Naive B cell (primary cell): ENCODE data around the gene TEAD1. TPM values are rescaled to one million over a fixed set of nuclear protein-coding genes. Genes with fewer than 3 reads are reported as not detected.
"Not testable (repeated sequence)": the region's sequence is repeated elsewhere in the genome, so short reads cannot be mapped to it uniquely, and the experiment has no call there.

ENCODE experiments used
- ATAC-seq, 2 donors: fragments of 150-1000 bp; cut with Tn5 transposase; 2 replicates each; pipeline ENCODE4 v1.10.0; 2021; ENCODE audit warnings: low read depth in 2 of 2, mild to moderate bottlenecking in 2 of 2, moderate library complexity in 2 of 2
- DNase-seq: peaks from one replicate; pipeline ENCODE4 v3.0.0; 2022
- H3K27ac Mint-ChIP-seq, 6 donors: one replicate each; pipeline ENCODE4 v1.8.0; 2020 to 2022; ENCODE audit warnings: mild to moderate bottlenecking in 6 of 6, mixed read lengths in 6 of 6, moderate library complexity in 5 of 6, inconsistent platforms in 2 of 6
- H3K27me3 Mint-ChIP-seq, 3 donors: one replicate each; pipeline ENCODE4 v1.8.0; 2021 to 2022; ENCODE audit warnings: mixed read lengths in 3 of 3, mild to moderate bottlenecking in 1 of 3
- H3K36me3 Mint-ChIP-seq, 2 donors: one replicate each; pipeline ENCODE4 v1.8.0; 2020 to 2022; ENCODE audit warnings: mixed read lengths in 2 of 2, inconsistent platforms in 1 of 2, mild to moderate bottlenecking in 1 of 2
- H3K4me1 Mint-ChIP-seq, 3 donors: one replicate each; pipeline ENCODE4 v1.8.0; 2020 to 2022; ENCODE audit warnings: mixed read lengths in 3 of 3, inconsistent platforms in 1 of 3, mild to moderate bottlenecking in 1 of 3, moderate library complexity in 1 of 3
- H3K4me3 Mint-ChIP-seq, 8 donors: one replicate each; pipeline ENCODE4 v1.8.0; 2020 to 2022; ENCODE audit warnings: mild to moderate bottlenecking in 8 of 8, mixed read lengths in 8 of 8, moderate library complexity in 8 of 8, inconsistent platforms in 2 of 8
- H3K9me3 Mint-ChIP-seq, 7 donors: one replicate each; pipeline ENCODE4 v1.8.0; 2020 to 2022; ENCODE audit warnings: mixed read lengths in 7 of 7, mild to moderate bottlenecking in 5 of 7, inconsistent platforms in 2 of 7, moderate library complexity in 1 of 7
- polyA plus RNA-seq, 6 donors: library from polyadenylated mRNA; unstranded; fragments of 300-500 nt; fragmentation: Illumina TruSeq; gene quantifications; one replicate each; pipeline ENCODE4 v1.2.3, GENCODE V29; 2021; ENCODE audit warnings: low read depth in 6 of 6

Gene TEAD1
- polyA plus RNA-seq, 6 donors from 2014 or later: not detected

- H3K4me1 Mint-ChIP-seq: no peaks in the 10 kb centered on the region
- H3K4me3 Mint-ChIP-seq: no peak overlapping the region
- no peaks in the 10 kb centered on the region for H3K36me3 Mint-ChIP-seq
- no peak overlapping the region for H3K27ac Mint-ChIP-seq
- peaks cover 7 to 8% (median 7%) of the 10 kb centered on the region in 3 donors for H3K27me3 Mint-ChIP-seq
- DNase-seq (no peak), ATAC-seq (no peak)
- peaks cover 0 to 4% (median 0%) of the 10 kb centered on the region in 7 donors for H3K9me3 Mint-ChIP-seq
Observed at GRCh38 chr11:12746593-12747097, 72.4 kb downstream of the TEAD1 start.

GRCh38 chr11:12748561-12748960 lies 74.3 kb downstream of the TEAD1 start:
- ATAC-seq (no peak), DNase-seq (no peak)
- peaks cover 0 to 4% (median 0%) of the 10 kb centered on the region in 7 donors for H3K9me3 Mint-ChIP-seq
- H3K4me3 Mint-ChIP-seq: no peak overlapping the region
- H3K4me1 Mint-ChIP-seq: no peaks in the 10 kb centered on the region
- H3K27ac Mint-ChIP-seq: no peak overlapping the region
- H3K36me3 Mint-ChIP-seq: no peaks in the 10 kb centered on the region
- H3K27me3 Mint-ChIP-seq: peaks cover 7 to 10% (median 8%) of the 10 kb centered on the region in 3 donors

- DNase-seq: no peak
- H3K27me3 Mint-ChIP-seq: peaks cover 7 to 8% (median 8%) of the 10 kb centered on the region in 3 donors
- H3K36me3 Mint-ChIP-seq: no peaks in the 10 kb centered on the region
- no peaks in the 10 kb centered on the region for H3K4me1 Mint-ChIP-seq
- no peak overlapping the region for H3K4me3 Mint-ChIP-seq
- peaks cover 0 to 4% (median 0%) of the 10 kb centered on the region in 7 donors for H3K9me3 Mint-ChIP-seq
- no peak overlapping the region for H3K27ac Mint-ChIP-seq
- no peak for ATAC-seq
Observed at GRCh38 chr11:12749442-12749841, 75.2 kb downstream of the TEAD1 start.

GRCh38 chr11:12750181-12750580 lies 76.0 kb downstream of the TEAD1 start:
- ATAC-seq: no peak
- Mint-ChIP-seq H3K36me3 (no peaks in the 10 kb centered on the region), H3K9me3 (peaks cover 0 to 4% (median 0%) of the 10 kb centered on the region in 7 donors), H3K27ac (no peak overlapping the region), H3K4me1 (no peaks in the 10 kb centered on the region), H3K27me3 (peaks cover 7 to 8% (median 8%) of the 10 kb centered on the region in 3 donors), H3K4me3 (no peak overlapping the region)
- no peak for DNase-seq

- Mint-ChIP-seq H3K27me3 (peaks cover 7 to 8% (median 8%) of the 10 kb centered on the region in 3 donors), H3K27ac (no peak overlapping the region), H3K9me3 (peaks cover 0 to 4% (median 0%) of the 10 kb centered on the region in 7 donors), H3K4me3 (no peak overlapping the region), H3K4me1 (no peaks in the 10 kb centered on the region), H3K36me3 (no peaks in the 10 kb centered on the region)
- DNase-seq (no peak), ATAC-seq (no peak)
Observed at GRCh38 chr11:12752868-12753524, 78.8 kb downstream of the TEAD1 start.

GRCh38 chr11:12754021-12754420 lies 79.8 kb downstream of the TEAD1 start:
- H3K36me3 Mint-ChIP-seq: no peaks in the 10 kb centered on the region
- H3K27me3 Mint-ChIP-seq: peaks cover 0 to 8% (median 8%) of the 10 kb centered on the region in 3 donors
- H3K27ac Mint-ChIP-seq: no peak overlapping the region
- H3K4me3 Mint-ChIP-seq: no peak overlapping the region
- H3K9me3 Mint-ChIP-seq: peaks cover 0 to 4% (median 0%) of the 10 kb centered on the region in 7 donors
- DNase-seq (no peak), ATAC-seq (no peak)
- H3K4me1 Mint-ChIP-seq: no peaks in the 10 kb centered on the region

GRCh38 chr11:12754582-12755234 lies 80.5 kb downstream of the TEAD1 start:
- Mint-ChIP-seq H3K9me3 (peaks cover 0 to 4% (median 0%) of the 10 kb centered on the region in 7 donors), H3K27me3 (peaks cover 0 to 8% (median 8%) of the 10 kb centered on the region in 3 donors), H3K36me3 (no peaks in the 10 kb centered on the region), H3K4me1 (no peaks in the 10 kb centered on the region), H3K4me3 (no peak overlapping the region), H3K27ac (no peak overlapping the region)
- DNase-seq (no peak), ATAC-seq (no peak)

GRCh38 chr11:12755510-12756453 lies 81.6 kb downstream of the TEAD1 start:
- Mint-ChIP-seq H3K36me3 (no peaks in the 10 kb centered on the region), H3K4me1 (no peaks in the 10 kb centered on the region), H3K9me3 (peaks cover 0 to 1% (median 0%) of the 10 kb centered on the region in 7 donors), H3K4me3 (no peak overlapping the region), H3K27me3 (peaks cover 0 to 17% (median 2%) of the 10 kb centered on the region in 3 donors), H3K27ac (peak overlapping the region in 1 of 6 donors; percentile 35)
- DNase-seq: no peak
- ATAC-seq: no peak

- Mint-ChIP-seq H3K27me3 (peaks cover 0 to 16% (median 0%) of the 10 kb centered on the region in 3 donors), H3K27ac (no peak overlapping the region), H3K36me3 (no peaks in the 10 kb centered on the region), H3K4me3 (no peak overlapping the region), H3K9me3 (peaks cover 0 to 1% (median 0%) of the 10 kb centered on the region in 7 donors), H3K4me1 (no peaks in the 10 kb centered on the region)
- ATAC-seq (no peak), DNase-seq (no peak)
Observed at GRCh38 chr11:12756454-12756806, 82.2 kb downstream of the TEAD1 start.

- DNase-seq (no peak), ATAC-seq (no peak)
- Mint-ChIP-seq H3K4me3 (no peak overlapping the region), H3K4me1 (no peaks in the 10 kb centered on the region), H3K36me3 (no peaks in the 10 kb centered on the region), H3K27ac (no peak overlapping the region), H3K27me3 (peaks cover 0 to 15% (median 0%) of the 10 kb centered on the region in 3 donors), H3K9me3 (peaks cover 0 to 3% (median 0%) of the 10 kb centered on the region in 7 donors)
Observed at GRCh38 chr11:12756867-12757266, 82.6 kb downstream of the TEAD1 start.

GRCh38 chr11:12757416-12757815 lies 83.2 kb downstream of the TEAD1 start:
- no peak for ATAC-seq
- Mint-ChIP-seq H3K4me1 (no peaks in the 10 kb centered on the region), H3K9me3 (peaks cover 0 to 3% (median 0%) of the 10 kb centered on the region in 7 donors), H3K27ac (no peak overlapping the region), H3K27me3 (peaks cover 0 to 15% (median 0%) of the 10 kb centered on the region in 3 donors), H3K4me3 (no peak overlapping the region), H3K36me3 (no peaks in the 10 kb centered on the region)
- DNase-seq: no peak

GRCh38 chr11:12758117-12758516 lies 83.9 kb downstream of the TEAD1 start:
- not testable (repeated sequence) for H3K9me3 Mint-ChIP-seq, ATAC-seq, H3K27ac Mint-ChIP-seq, H3K4me3 Mint-ChIP-seq, DNase-seq, H3K4me1 Mint-ChIP-seq, H3K36me3 Mint-ChIP-seq
- H3K27me3 Mint-ChIP-seq: peaks cover 0 to 15% (median 0%) of the 10 kb centered on the region in 3 donors

GRCh38 chr11:12761029-12761428 lies 86.8 kb downstream of the TEAD1 start:
- H3K36me3 Mint-ChIP-seq: no peaks in the 10 kb centered on the region
- peaks cover 0 to 3% (median 0%) of the 10 kb centered on the region in 7 donors for H3K9me3 Mint-ChIP-seq
- H3K27me3 Mint-ChIP-seq: peaks cover 0 to 12% (median 6%) of the 10 kb centered on the region in 3 donors
- ATAC-seq: no peak
- no peak overlapping the region for H3K4me3 Mint-ChIP-seq
- no peaks in the 10 kb centered on the region for H3K4me1 Mint-ChIP-seq
- no peak for DNase-seq
- no peak overlapping the region for H3K27ac Mint-ChIP-seq
